ENCODE data around the gene RPSA.

- TF ChIP-seq, protein P1, sequence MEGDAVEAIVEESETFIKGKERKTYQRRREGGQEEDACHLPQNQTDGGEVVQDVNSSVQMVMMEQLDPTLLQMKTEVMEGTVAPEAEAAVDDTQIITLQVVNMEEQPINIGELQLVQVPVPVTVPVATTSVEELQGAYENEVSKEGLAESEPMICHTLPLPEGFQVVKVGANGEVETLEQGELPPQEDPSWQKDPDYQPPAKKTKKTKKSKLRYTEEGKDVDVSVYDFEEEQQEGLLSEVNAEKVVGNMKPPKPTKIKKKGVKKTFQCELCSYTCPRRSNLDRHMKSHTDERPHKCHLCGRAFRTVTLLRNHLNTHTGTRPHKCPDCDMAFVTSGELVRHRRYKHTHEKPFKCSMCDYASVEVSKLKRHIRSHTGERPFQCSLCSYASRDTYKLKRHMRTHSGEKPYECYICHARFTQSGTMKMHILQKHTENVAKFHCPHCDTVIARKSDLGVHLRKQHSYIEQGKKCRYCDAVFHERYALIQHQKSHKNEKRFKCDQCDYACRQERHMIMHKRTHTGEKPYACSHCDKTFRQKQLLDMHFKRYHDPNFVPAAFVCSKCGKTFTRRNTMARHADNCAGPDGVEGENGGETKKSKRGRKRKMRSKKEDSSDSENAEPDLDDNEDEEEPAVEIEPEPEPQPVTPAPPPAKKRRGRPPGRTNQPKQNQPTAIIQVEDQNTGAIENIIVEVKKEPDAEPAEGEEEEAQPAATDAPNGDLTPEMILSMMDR (IDR thresholded peaks at IDR 0.05), result no peak
- no peak for TF ChIP-seq POLR2A (IDR thresholded peaks at IDR 0.05)
- TF ChIP-seq POLR2AphosphoS5 (IDR thresholded peaks at IDR 0.05), result no peak
These were observed 45.1 kb upstream of the RPSA start for GRCh38 chr3:39361252-39361927.

All from gastroesophageal sphincter (tissue), 3 donors.